ENCODE measurements around the gene LAMTOR2.

DNA sequence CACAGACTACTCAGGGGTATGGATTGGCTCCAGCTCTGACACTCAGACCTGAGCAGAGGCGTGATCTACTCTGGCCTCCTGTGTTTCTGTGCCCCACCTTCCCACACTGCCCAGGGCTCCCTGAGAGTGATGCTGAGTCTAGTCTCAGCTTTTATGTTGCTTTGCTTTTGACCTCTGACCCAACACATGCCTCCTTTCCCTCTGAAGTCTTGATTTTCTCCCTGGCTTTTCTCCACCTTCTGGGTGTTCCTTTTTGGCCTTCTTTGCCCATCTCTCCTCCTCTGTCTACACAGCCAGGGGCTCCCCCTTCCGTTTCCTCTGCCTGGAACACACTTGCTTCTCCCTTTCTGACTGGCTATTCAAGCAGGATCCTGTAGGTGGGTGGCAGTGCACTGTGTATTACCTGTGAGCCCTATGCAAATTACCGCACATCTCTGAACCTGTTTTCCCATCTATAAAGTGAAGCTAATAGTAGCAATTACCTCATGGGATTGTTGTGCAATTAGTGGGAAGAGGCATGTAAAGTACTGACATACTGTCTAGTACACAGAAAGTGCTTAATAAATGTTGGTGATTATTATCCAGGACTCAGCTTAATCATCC is 41.4 kb downstream of the LAMTOR2 start:
- TF ChIP-seq, protein P1, sequence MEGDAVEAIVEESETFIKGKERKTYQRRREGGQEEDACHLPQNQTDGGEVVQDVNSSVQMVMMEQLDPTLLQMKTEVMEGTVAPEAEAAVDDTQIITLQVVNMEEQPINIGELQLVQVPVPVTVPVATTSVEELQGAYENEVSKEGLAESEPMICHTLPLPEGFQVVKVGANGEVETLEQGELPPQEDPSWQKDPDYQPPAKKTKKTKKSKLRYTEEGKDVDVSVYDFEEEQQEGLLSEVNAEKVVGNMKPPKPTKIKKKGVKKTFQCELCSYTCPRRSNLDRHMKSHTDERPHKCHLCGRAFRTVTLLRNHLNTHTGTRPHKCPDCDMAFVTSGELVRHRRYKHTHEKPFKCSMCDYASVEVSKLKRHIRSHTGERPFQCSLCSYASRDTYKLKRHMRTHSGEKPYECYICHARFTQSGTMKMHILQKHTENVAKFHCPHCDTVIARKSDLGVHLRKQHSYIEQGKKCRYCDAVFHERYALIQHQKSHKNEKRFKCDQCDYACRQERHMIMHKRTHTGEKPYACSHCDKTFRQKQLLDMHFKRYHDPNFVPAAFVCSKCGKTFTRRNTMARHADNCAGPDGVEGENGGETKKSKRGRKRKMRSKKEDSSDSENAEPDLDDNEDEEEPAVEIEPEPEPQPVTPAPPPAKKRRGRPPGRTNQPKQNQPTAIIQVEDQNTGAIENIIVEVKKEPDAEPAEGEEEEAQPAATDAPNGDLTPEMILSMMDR (IDR thresholded peaks at IDR 0.05): no peak
- no peak for TF ChIP-seq POLR2A (IDR thresholded peaks at IDR 0.05)
